GM18951 (cell line): Measurements from ENCODE around the gene TMC7.

Experiments used
- POLR2A ChIP-seq: IDR thresholded peaks from 4 replicates; pipeline ENCODE4 v1.6.1; 2011; ENCODE audit warnings: mild to moderate bottlenecking; ENCODE audit not compliant: insufficient read length, insufficient read depth; ENCODE audit errors: extremely low read depth
- in situ Hi-C: fragments of 300-500 bp; cut with MboI; formaldehyde crosslinking; loops from one replicate; pipeline ENCODE4 v1.12.0; 2022; ENCODE audit warnings: low sequenced_read_pairs, mixed read lengths, inconsistent platforms; ENCODE audit not compliant: unreplicated experiment

Gene TMC7

DNA sequence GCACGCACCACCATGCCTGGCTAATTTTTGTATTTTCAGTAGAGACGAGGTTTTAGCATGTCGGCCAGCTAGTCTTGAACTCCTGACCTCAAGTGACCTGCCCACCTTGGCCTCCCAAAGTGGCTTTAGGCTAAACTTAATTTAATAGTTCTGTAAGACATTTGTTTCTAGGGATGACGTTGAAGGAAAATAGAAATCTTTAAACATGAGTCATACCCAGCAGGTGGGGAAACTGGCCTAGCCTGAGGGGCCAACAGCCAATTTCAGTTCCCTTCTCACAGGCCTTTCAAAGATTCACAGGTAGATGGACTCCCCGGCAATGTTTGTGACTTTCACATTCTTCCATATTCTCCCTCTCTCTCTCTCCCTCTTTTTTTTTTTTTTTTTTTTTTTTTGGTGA, 111.9 kb downstream of the TMC7 start:
- no peak for TF ChIP-seq POLR2A
- in situ Hi-C loops, result no loop called here

DNA sequence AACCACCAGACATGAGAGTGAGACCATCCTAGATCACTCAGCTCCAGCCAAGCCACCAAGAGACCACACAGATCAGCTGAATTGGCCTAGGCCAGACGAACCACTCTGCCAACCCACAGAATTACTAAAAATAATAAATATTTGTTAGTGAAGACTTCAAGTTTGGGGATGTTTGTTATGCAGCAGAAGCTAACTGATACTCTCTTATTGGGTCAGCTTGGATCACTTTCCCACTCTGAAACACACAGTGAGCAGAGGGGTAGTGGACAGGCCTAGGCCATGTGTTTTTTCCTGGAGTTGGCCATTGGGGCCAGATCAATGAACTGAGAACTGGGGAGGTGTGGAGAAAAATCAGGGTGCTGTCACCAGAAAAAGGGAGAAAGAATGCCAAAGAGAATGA, 114.4 kb downstream of the TMC7 start:
- no peak for TF ChIP-seq POLR2A
- in situ Hi-C loops, result no loop called here

DNA sequence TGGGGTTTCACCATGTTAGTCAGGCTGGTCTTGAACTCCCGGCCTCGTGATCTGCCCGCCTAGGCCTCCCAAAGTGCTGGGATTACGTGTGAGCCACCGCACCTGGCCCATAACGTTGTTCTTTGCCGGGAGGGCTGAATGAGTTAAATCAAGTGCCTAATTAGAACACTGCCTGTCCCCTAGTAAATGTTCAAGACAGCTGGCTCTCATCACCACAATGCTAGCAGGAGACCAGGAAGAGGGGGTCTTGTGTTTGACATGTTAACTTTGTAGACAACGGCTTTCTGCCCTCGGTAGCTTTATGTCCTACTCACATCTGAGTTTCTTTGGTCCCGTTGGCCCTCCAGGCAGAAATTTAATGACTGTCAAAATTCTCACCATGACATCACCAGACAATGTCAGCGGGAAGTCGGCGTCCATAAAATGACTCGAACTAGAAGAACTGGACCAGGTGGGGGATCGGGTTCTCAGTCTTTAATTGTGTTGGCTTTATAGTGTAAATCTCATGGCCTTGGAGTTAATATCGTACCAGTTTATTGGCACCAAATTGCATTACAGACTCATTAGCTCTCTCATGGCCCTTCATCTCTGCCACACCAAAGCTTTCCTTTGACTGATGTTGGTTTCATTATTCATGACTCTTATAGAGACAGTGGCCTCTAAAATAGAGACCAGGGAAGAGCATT, 118.6 kb downstream of the TMC7 start:
- TF ChIP-seq POLR2A, result no peak
- in situ Hi-C loops, result no loop called here

DNA sequence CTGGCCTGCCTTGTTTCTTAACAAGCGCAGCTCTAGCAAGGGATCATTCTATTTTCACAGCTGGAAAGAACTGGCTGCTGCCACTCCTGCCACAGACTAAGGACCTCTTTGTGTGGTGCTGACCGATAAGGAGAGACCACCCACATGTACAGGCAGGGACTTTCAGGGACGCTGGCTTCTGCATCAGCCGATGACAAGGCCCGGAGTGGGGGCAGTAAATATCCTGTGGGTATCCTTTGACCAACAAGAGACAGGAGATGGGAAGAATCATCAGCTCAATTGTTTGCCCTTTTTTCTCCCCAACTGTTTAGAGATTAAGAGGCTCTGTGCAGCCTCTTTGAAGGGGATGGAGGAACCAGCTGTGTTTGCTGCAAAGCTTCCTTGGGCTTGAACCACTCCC, 120.9 kb downstream of the TMC7 start:
- no peak for TF ChIP-seq POLR2A
- in situ Hi-C loops, result no loop called here

DNA sequence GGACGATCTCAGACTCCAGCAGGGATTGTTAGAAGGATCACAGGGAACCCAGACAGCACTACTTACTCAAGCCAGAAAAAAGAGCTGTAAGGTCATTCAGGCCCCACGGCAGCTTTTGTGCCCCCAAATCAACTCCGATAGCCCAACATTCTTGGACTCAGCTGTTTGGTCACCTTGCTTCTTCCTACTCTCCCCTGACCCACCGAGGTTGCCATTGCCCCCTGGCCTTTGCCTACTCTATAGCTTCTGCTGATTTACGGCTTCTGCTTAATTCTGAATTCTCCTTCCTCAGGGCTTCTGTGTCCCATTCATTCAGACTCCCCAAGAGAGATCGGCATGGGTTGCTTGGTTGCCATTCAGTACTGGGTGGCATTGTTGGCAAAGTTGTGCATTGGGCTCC, 121.4 kb downstream of the TMC7 start:
- TF ChIP-seq POLR2A, result no peak
- in situ Hi-C loops, result no loop called here

DNA sequence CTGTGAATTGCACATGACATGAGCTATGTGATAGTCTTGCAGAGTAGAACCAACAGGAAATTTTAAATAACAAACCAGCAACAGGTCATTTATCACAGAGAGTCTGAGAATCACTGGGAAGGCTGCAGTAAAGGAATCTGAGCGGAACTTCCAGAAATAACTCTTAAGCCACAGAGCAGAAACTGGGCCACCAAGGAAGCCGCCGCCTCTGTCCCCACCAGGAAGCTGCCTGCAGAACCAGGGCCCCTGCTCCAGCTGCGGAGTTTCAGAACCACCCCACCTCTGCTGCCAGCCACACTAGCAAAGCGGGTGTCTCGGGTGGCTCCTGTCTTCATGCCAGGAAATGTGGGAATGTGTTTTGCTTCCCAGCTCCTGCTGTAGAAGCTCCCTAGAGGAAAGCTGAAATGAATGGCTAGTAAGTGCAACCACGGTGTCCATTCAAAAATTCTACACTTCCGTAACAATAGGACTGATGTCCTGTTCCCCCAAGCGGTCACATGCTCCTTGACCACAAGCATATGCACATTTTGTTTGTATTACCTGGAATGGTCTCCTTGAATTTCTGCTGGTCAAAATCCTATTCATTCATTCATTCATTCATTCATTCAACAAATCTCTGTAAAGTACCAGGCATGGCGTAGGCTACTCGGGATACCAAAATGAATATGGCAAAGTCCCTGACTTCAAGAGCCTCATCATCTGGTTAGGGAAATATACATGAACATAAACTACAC, 122.3 kb downstream of the TMC7 start:
- no peak for TF ChIP-seq POLR2A
- in situ Hi-C loops, result no loop called here

DNA sequence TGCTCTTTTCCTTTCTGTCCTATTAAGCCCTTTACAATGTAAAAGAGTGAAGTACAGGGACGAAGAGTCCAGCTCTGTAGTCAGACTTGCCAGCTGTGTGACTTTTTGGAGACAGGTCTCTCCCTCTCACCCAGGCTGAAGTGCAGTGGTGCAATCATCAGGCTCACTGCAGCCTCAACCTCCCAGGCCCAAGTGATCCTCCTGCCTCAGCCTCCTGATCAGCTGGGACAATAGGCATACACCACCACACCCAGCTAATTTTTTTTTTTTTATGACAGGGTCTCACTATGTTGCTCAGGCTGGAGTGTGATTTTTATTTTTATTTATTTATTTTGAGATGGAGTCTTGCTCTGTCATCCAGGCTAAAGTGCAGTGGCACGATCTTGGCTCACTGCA, 122.9 kb downstream of the TMC7 start:
- no peak for TF ChIP-seq POLR2A
- in situ Hi-C loops, result no loop called here

DNA sequence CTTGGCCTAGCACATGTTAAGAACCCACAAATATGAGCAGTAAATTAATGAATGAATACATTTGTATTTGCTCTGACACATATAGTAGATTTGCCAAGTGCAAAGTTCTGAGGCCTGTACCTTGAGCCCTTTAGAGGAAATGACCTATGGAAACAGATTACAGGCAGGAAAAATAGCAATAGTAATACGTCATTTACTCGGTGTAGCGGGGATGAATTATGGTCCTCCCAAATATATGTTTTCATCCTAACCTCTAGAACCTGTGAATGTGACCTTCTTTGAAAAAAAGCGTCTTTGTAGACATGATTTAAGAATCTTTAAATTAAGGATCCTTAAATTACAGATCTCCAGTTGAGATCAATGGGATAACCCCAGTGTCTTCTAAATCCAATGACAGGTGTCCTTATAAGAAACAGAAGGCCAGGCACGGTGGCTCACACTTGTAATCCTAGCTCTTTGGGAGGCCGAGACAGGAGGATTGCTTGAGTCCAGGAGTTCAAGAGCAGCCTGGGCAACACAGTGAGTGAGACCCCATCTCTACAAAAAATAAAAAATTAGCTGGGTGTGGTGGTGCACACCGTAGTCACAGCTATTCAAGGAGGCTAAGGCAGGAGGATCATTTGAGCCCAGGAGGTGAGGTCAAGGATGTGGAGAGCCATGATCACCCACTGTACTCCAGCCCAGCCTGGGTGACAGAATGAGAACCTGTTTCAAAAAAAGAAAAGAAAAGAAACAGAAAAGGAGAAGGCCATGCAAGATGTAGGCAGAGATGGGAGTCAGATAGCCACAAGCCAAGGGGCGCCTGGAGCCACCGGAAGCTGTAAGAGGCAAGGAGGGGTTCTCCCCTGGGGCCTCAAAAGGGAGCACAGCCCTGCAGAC, 124.9 kb downstream of the TMC7 start:
- no peak for TF ChIP-seq POLR2A
- in situ Hi-C loops, result no loop called here

DNA sequence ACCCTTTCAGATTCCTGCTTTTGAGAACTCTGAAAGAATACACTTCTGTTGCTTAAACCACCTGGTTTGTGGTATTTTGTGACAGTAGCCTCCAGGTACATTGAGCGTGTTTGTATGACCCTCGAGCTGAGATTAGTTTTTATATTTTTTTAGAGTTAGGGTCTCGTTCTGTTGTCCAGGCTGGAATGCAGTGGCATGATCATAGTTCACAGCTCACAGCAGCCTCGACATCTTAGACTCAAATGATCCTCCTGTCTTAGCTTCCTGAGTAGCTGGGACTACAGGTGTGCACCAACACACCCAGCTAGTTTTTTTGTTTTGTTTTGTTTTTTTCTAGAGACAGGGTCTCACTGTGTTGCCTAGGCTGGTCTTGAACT, 125.5 kb downstream of the TMC7 start:
- no peak for TF ChIP-seq POLR2A
- in situ Hi-C loops, result no loop called here

DNA sequence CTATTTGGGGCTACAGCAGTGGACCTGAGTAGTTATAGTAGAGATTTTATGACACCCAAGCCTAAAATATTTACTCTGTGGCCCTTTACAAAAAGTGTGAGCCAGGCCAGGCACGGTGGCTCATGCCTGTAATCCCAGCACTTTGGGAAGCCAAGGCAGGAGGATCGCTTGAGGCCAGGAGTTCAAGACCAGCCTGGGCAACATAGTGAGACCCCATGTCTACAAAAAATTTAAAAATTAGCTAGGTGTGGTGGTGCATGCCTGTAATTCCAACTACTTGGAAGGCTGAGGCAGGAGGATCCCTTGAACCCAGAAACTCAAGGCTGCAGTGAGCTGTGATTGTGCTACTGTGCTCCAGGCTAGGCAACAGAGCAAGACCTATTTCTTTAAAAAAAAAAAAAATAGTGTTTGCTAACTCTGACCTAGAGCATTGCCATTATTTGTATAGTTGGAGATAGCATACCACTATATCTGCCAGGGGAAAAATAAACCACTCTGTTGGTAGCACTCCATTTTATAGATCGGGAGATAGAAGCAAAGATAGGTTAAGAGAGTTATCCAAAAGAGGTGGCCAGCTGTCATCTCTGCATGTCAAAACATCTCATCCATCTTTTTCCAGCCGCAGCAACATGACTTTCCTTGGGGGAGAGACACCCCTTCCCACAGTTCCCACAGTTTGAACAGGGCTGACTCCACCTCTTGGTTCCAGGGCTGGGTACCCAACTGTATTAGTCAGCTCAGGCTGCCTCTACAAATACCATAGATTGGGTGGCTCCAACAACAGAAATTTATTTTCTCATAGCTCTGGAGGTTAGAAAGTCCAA, 127.0 kb downstream of the TMC7 start:
- no peak for TF ChIP-seq POLR2A
- in situ Hi-C loops, result no loop called here

DNA sequence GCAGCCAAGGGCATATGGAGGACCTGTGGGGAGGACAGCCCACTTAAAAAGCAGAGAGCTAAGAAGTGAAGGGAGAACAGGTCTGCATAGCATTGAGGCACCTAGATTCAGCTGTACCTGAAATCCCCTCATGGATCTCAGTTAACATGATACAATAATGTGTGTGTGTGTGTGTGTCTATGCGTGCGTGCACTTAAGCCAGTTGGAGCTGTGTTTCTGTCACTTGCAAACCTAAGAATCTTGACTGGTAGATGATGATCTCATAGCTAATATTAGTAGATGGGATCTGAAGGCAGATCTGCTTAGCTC, 128.3 kb downstream of the TMC7 start:
- in situ Hi-C loops, result no loop called here
- no peak for TF ChIP-seq POLR2A
